HG03196 (cell line): Measurements from ENCODE around the gene FGA.
"Not testable (repeated sequence)": the region's sequence is repeated elsewhere in the genome, so short reads cannot be mapped to it uniquely, and the experiment has no call there.

Experiments used
- ATAC-seq: cut with Tn5 transposase; IDR thresholded peaks from one replicate; pipeline ENCODE4 v1.9.1; 2021; ENCODE audit not compliant: unreplicated experiment

The FGA gene

GRCh38 chr4:154608361-154609252 is 18.1 kb upstream of the FGA start:
- ATAC-seq: no peak

GRCh38 chr4:154606728-154607723 is 16.5 kb upstream of the FGA start:
- no peak for ATAC-seq

- ATAC-seq: no peak
Measured at GRCh38 chr4:154604696-154605200, 14.2 kb upstream of the FGA start.

- no peak for ATAC-seq
Measured at GRCh38 chr4:154603033-154603943, 12.7 kb upstream of the FGA start.

- no peak for ATAC-seq
Measured at GRCh38 chr4:154602404-154603020, 12.0 kb upstream of the FGA start.

- ATAC-seq: no peak
Measured at GRCh38 chr4:154597798-154598774, 7.5 kb upstream of the FGA start.

- not testable (repeated sequence) for ATAC-seq
Measured at GRCh38 chr4:154597281-154597680, 6.7 kb upstream of the FGA start.

- ATAC-seq: no peak
Measured at GRCh38 chr4:154595807-154596206, 5.3 kb upstream of the FGA start.

- not testable (repeated sequence) for ATAC-seq
Measured at GRCh38 chr4:154594343-154594742, 3.8 kb upstream of the FGA start.

GRCh38 chr4:154593868-154594267 is 3.3 kb upstream of the FGA start:
- no peak for ATAC-seq

GRCh38 chr4:154591890-154592289 is 1.3 kb upstream of the FGA start:
- ATAC-seq: no peak

- no peak for ATAC-seq
Measured at GRCh38 chr4:154589296-154590197, 995 bp downstream of the FGA start.

- no peak for ATAC-seq
Measured at GRCh38 chr4:154588198-154588597, 2.3 kb downstream of the FGA start.

GRCh38 chr4:154586296-154587033 is 4.1 kb downstream of the FGA start:
- no peak for ATAC-seq

GRCh38 chr4:154585369-154586018 is 5.0 kb downstream of the FGA start:
- no peak for ATAC-seq

GRCh38 chr4:154584259-154584658 is 6.3 kb downstream of the FGA start:
- ATAC-seq: no peak

GRCh38 chr4:154583677-154584076 is 6.9 kb downstream of the FGA start:
- ATAC-seq: no peak
